8988T (cell line): ENCODE measurements around the gene ARPC5L.
"Not testable (repeated sequence)": the region's sequence is repeated elsewhere in the genome, so short reads cannot be mapped to it uniquely, and the experiment has no call there.

Experiments
- DNase-seq: peaks from one replicate; pipeline ENCODE4 v3.0.0; 2011

ARPC5L gene

GRCh38 chr9:124841075-124841821 lies 20.7 kb upstream of the ARPC5L start:
- no peak for DNase-seq

- DNase-seq: no peak
Measured at GRCh38 chr9:124843456-124844034, 18.4 kb upstream of the ARPC5L start.

GRCh38 chr9:124844291-124844690 lies 17.6 kb upstream of the ARPC5L start:
- no peak for DNase-seq

- DNase-seq: not testable (repeated sequence)
Measured at GRCh38 chr9:124846467-124846866, 15.5 kb upstream of the ARPC5L start.

GRCh38 chr9:124846969-124847368 lies 15.0 kb upstream of the ARPC5L start:
- no peak for DNase-seq

GRCh38 chr9:124849801-124850200 lies 12.1 kb upstream of the ARPC5L start:
- no peak for DNase-seq

- no peak for DNase-seq
Measured at GRCh38 chr9:124852121-124852828, 9.7 kb upstream of the ARPC5L start.

GRCh38 chr9:124852829-124853531 lies 8.9 kb upstream of the ARPC5L start, which contains the start of gene WDR38:
WDR38 (plus strand) TSS chr9:124853460; CDS start chr9:124853532, 72 bp downstream.
- peak; percentile 93 for DNase-seq

GRCh38 chr9:124853605-124854143 lies 8.3 kb upstream of the ARPC5L start:
- DNase-seq: no peak

GRCh38 chr9:124854161-124854560 lies 7.8 kb upstream of the ARPC5L start:
- no peak for DNase-seq

GRCh38 chr9:124854822-124855221 lies 7.1 kb upstream of the ARPC5L start:
- no peak for DNase-seq

- DNase-seq: no peak
Measured at GRCh38 chr9:124855566-124855943, 6.4 kb upstream of the ARPC5L start.

GRCh38 chr9:124855944-124856765 lies 5.8 kb upstream of the ARPC5L start:
- peak; percentile 90 for DNase-seq

- no peak for DNase-seq
Measured at GRCh38 chr9:124857533-124858162, 4.3 kb upstream of the ARPC5L start.

- DNase-seq: no peak
Measured at GRCh38 chr9:124858330-124859046, 3.4 kb upstream of the ARPC5L start.

GRCh38 chr9:124859803-124860581 lies 1.9 kb upstream of the ARPC5L start:
- no peak for DNase-seq

GRCh38 chr9:124860582-124861341 lies 1.2 kb upstream of the ARPC5L start:
- DNase-seq: no peak

- DNase-seq: no peak
Measured at GRCh38 chr9:124863371-124863871, 1.5 kb downstream of the ARPC5L start.
